Measurements from ENCODE around the gene SCGB2A2. TPM values are rescaled to one million over a fixed set of nuclear protein-coding genes. Genes with fewer than 3 reads are reported as not detected.

Gene SCGB2A2
- total and polyA plus RNA-seq, 11 donors = not detected

- no peak overlapping the region for H3K27ac ChIP-seq
- no peak for DNase-seq
- intact Hi-C loops (cut with DNase I) = no loop called here
- H3K4me1 ChIP-seq = no peaks in the 10 kb centered on the region
- no peaks in the 10 kb centered on the region for H3K9me3 ChIP-seq
- 66 to 81% (median 73%) methylated on average over 3 of the region's 3 CpGs for WGBS, 4 donors
- ATAC-seq = no peak
- H3K27me3 ChIP-seq = peaks cover 0 to 18% (median 0%) of the 10 kb centered on the region in 9 donors
- no peak overlapping the region for H3K4me3 ChIP-seq
- TF ChIP-seq, protein P1, sequence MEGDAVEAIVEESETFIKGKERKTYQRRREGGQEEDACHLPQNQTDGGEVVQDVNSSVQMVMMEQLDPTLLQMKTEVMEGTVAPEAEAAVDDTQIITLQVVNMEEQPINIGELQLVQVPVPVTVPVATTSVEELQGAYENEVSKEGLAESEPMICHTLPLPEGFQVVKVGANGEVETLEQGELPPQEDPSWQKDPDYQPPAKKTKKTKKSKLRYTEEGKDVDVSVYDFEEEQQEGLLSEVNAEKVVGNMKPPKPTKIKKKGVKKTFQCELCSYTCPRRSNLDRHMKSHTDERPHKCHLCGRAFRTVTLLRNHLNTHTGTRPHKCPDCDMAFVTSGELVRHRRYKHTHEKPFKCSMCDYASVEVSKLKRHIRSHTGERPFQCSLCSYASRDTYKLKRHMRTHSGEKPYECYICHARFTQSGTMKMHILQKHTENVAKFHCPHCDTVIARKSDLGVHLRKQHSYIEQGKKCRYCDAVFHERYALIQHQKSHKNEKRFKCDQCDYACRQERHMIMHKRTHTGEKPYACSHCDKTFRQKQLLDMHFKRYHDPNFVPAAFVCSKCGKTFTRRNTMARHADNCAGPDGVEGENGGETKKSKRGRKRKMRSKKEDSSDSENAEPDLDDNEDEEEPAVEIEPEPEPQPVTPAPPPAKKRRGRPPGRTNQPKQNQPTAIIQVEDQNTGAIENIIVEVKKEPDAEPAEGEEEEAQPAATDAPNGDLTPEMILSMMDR (IDR thresholded peaks at IDR 0.05) = no peak
- no peak for TF ChIP-seq POLR2A (IDR thresholded peaks at IDR 0.05)
- no peaks in the 10 kb centered on the region for H3K36me3 ChIP-seq
Measured at GRCh38 chr11:62267576-62267975, 2.4 kb upstream of the SCGB2A2 start.

DNA sequence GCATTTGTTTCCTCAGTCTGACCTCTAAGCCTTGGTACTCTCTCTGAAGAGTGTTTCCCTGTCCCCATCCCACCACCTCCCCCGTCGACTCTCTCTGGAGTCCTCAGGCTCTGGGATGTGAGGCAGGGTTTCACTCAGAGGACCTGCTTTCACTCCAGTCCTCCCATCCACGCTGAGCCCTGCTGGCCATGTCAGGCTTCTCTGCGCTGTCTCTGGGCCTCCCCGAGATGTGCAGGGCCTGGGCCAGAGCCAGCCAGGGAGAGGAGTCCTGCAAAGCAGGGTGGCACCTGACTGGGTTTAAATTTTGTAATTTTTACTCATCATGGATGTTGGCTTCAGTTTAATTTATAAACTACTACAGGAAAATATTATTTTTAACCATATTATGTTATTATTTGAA, 3.3 kb downstream of the SCGB2A2 start:
- no peak for ATAC-seq

DNA sequence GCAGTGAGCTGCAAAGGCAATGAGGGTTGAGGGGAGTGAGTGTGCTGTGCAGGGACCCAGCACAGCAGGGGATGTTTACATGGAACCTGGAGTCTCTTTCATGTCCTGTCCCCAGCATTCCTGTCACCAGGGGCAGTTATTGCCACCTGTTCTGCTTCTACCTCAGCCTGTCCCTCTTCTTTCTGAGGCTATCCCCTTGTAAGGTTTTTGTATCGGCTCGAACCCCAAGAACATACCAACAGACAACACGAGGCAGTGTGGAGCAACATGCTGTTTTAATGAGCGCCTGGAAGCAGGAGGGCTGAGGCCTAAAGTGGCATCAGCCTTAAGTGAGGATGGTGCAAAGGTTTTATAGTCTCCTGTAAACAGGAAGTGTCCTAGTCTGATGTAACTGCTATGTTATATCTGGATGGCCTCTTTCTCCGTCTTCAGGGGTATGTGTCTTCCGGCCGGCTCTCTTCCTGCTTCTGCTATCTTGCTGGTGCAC, 3.9 kb downstream of the SCGB2A2 start:
- DNase-seq = no peak
- no peak overlapping the region for H3K27ac ChIP-seq

More for the DNA sequence above, 3.3 kb downstream of the SCGB2A2 start:
- no peaks in the 10 kb centered on the region for H3K36me3 ChIP-seq
- TF ChIP-seq, protein P1 (IDR thresholded peaks at IDR 0.05) = no peak
- no peak for TF ChIP-seq POLR2A (IDR thresholded peaks at IDR 0.05)
- no peak overlapping the region for H3K27ac ChIP-seq
- H3K4me3 ChIP-seq = no peak overlapping the region
- DNase-seq = no peak
- WGBS, 4 donors = 57 to 77% (median 66%) methylated on average over 5 of the region's 5 CpGs
- H3K4me1 ChIP-seq = no peaks in the 10 kb centered on the region
- intact Hi-C loops (cut with DNase I) = no loop called here
- peaks cover 0 to 16% (median 0%) of the 10 kb centered on the region in 9 donors for H3K27me3 ChIP-seq
- H3K9me3 ChIP-seq = no peaks in the 10 kb centered on the region

GRCh38 chr11:62280452-62280851, 10.5 kb downstream of the SCGB2A2 start:
- TF ChIP-seq POLR2A (IDR thresholded peaks at IDR 0.05) = no peak
- TF ChIP-seq, protein P1 (IDR thresholded peaks at IDR 0.05) = no peak
- no peak for ATAC-seq
- Histone ChIP-seq H3K27ac (no peak overlapping the region), H3K27me3 (peaks cover 0 to 15% (median 0%) of the 10 kb centered on the region in 9 donors), H3K36me3 (no peaks in the 10 kb centered on the region), H3K4me1 (no peaks in the 10 kb centered on the region), H3K4me3 (no peak overlapping the region), H3K9me3 (peaks cover 0 to 2% (median 0%) of the 10 kb centered on the region in 12 donors)
- intact Hi-C loops (cut with DNase I) = no loop called here
- no peak for DNase-seq

More for the DNA sequence above, 3.9 kb downstream of the SCGB2A2 start:
- H3K27me3 ChIP-seq = peaks cover 0 to 11% (median 0%) of the 10 kb centered on the region in 9 donors
- 64 to 78% (median 72%) methylated on average over 7 of the region's 7 CpGs for WGBS, 4 donors
- no peaks in the 10 kb centered on the region for H3K4me1 ChIP-seq
- H3K9me3 ChIP-seq = no peaks in the 10 kb centered on the region
- intact Hi-C loops (cut with DNase I) = no loop called here
- no peak overlapping the region for H3K4me3 ChIP-seq
- ATAC-seq = no peak
- TF ChIP-seq POLR2A (IDR thresholded peaks at IDR 0.05) = no peak
- TF ChIP-seq, protein P1 (IDR thresholded peaks at IDR 0.05) = no peak
- no peaks in the 10 kb centered on the region for H3K36me3 ChIP-seq

All from heart left ventricle (tissue), 16 donors.